ENCODE measurements around the gene TMIGD3. TPM values are rescaled to one million over a fixed set of nuclear protein-coding genes. Genes with fewer than 3 reads are reported as not detected.

Gene TMIGD3
- total RNA-seq, 1 experiment from 2014 or later, result not detected

GRCh38 chr1:111446967-111447892, 56.2 kb downstream of the TMIGD3 start:
- ChIA-PET CTCF (no interaction called here), POLR2A (interaction anchor here (0.6 kb wide), 1 partner anchor 135 kb away, joined by 9 read pairs; no protein-coding TSS in a partner anchor)
- in situ Hi-C loops (cut with HindIII; ENCODE audit: low pct_unique_long_range_greater_than_20kb, low sequenced_read_pairs) (no loop called here), intact Hi-C loops (cut with micrococcal nuclease; ENCODE audit: unreplicated experiment) (no loop called here)
- TF ChIP-seq TCF7L2 (IDR thresholded peaks at IDR 0.05; ENCODE audit: low read depth, low read length), result no peak
- no peak for TF ChIP-seq CTCF (IDR thresholded peaks at IDR 0.05)
- TF ChIP-seq POLR2AphosphoS5 (IDR thresholded peaks at IDR 0.05; ENCODE audit: low read depth, low read length), result no peak
- TF ChIP-seq REST (IDR thresholded peaks at IDR 0.05; ENCODE audit: insufficient read depth in 1 of 2, low read depth in 2 of 2, low read length in 1 of 2), result no peak
- no peak for TF ChIP-seq SIN3A (IDR thresholded peaks at IDR 0.05; ENCODE audit: borderline replicate concordance, insufficient read depth, low read depth, low read length)
- no peak for ATAC-seq
- no peak for DNase-seq (ENCODE audit: low read depth, low spot score)
- H3K4me1 ChIP-seq (ENCODE audit: control insufficient read depth, insufficient read depth, low read length), result peaks cover 22% of the 10 kb centered on the region
- BruUV-seq (replicated peaks), result no TSS peak
- H3K4me3 ChIP-seq (ENCODE audit: low read depth in 2 of 2, low read length in 2 of 2), result peak overlapping the region; percentile 94 to 97
- peak overlapping the region; percentile 94 for H3K27ac ChIP-seq (ENCODE audit: low read length)
- H3K27me3 ChIP-seq (ENCODE audit: control insufficient read depth, insufficient read depth, low read length), result no peaks in the 10 kb centered on the region
- no peaks in the 10 kb centered on the region for H3K9me3 ChIP-seq (ENCODE audit: control insufficient read depth, insufficient read depth, low read depth, low read length)
- H3K36me3 ChIP-seq (ENCODE audit: control insufficient read depth, insufficient read depth, low read length), result peaks cover 38% of the 10 kb centered on the region

- no TSS peak for BruUV-seq (replicated peaks)
- no peak for TF ChIP-seq POLR2AphosphoS5 (IDR thresholded peaks at IDR 0.05; ENCODE audit: low read depth, low read length)
- in situ Hi-C loops (cut with HindIII; ENCODE audit: low pct_unique_long_range_greater_than_20kb, low sequenced_read_pairs), result no loop called here
- DNase-seq (ENCODE audit: low read depth, low spot score) (no peak), ATAC-seq (no peak)
- POLR2A ChIA-PET, result no interaction called here
- peaks cover 41% of the 10 kb centered on the region for H3K36me3 ChIP-seq (ENCODE audit: control insufficient read depth, insufficient read depth, low read length)
- peaks cover 22% of the 10 kb centered on the region for H3K4me1 ChIP-seq (ENCODE audit: control insufficient read depth, insufficient read depth, low read length)
- H3K4me3 ChIP-seq (ENCODE audit: low read depth in 2 of 2, low read length in 2 of 2), result no peak overlapping the region
- intact Hi-C loops (cut with micrococcal nuclease; ENCODE audit: unreplicated experiment), result no loop called here
- CTCF ChIA-PET, result no interaction called here
- no peaks in the 10 kb centered on the region for H3K27me3 ChIP-seq (ENCODE audit: control insufficient read depth, insufficient read depth, low read length)
- H3K9me3 ChIP-seq (ENCODE audit: control insufficient read depth, insufficient read depth, low read depth, low read length), result no peaks in the 10 kb centered on the region
- H3K27ac ChIP-seq (ENCODE audit: low read length), result no peak overlapping the region
Measured at GRCh38 chr1:111446546-111446945, 56.9 kb downstream of the TMIGD3 start.

- POLR2A ChIA-PET, result no interaction called here
- no peaks in the 10 kb centered on the region for H3K9me3 ChIP-seq (ENCODE audit: control insufficient read depth, insufficient read depth, low read depth, low read length)
- ATAC-seq, result no peak
- intact Hi-C loops (cut with micrococcal nuclease; ENCODE audit: unreplicated experiment) (no loop called here), in situ Hi-C loops (cut with HindIII; ENCODE audit: low pct_unique_long_range_greater_than_20kb, low sequenced_read_pairs) (no loop called here)
- H3K4me1 ChIP-seq (ENCODE audit: control insufficient read depth, insufficient read depth, low read length), result peaks cover 11% of the 10 kb centered on the region
- BruUV-seq (replicated peaks), result no TSS peak
- H3K27ac ChIP-seq (ENCODE audit: low read length), result no peak overlapping the region
- DNase-seq (ENCODE audit: low read depth, low spot score), result no peak
- no peaks in the 10 kb centered on the region for H3K27me3 ChIP-seq (ENCODE audit: control insufficient read depth, insufficient read depth, low read length)
- CTCF ChIA-PET, result no interaction called here
- peaks cover 36% of the 10 kb centered on the region for H3K36me3 ChIP-seq (ENCODE audit: control insufficient read depth, insufficient read depth, low read length)
- TF ChIP-seq TCF7L2 (IDR thresholded peaks at IDR 0.05; ENCODE audit: low read depth, low read length), result no peak
- no peak for TF ChIP-seq SIN3A (IDR thresholded peaks at IDR 0.05; ENCODE audit: borderline replicate concordance, insufficient read depth, low read depth, low read length)
- no peak for TF ChIP-seq REST (IDR thresholded peaks at IDR 0.05; ENCODE audit: insufficient read depth in 1 of 2, low read depth in 2 of 2, low read length in 1 of 2)
- TF ChIP-seq POLR2AphosphoS5 (IDR thresholded peaks at IDR 0.05; ENCODE audit: low read depth, low read length), result no peak
- no peak for TF ChIP-seq CTCF (IDR thresholded peaks at IDR 0.05)
- no peak overlapping the region for H3K4me3 ChIP-seq (ENCODE audit: low read depth in 2 of 2, low read length in 2 of 2)
Measured at GRCh38 chr1:111444031-111444430, 59.4 kb downstream of the TMIGD3 start.
